Right renal pelvis (tissue), 4 donors: ENCODE data around the gene BACE2. TPM values are rescaled to one million over a fixed set of nuclear protein-coding genes. Genes with fewer than 3 reads are reported as not detected.
"Not testable (repeated sequence)": the region's sequence is repeated elsewhere in the genome, so short reads cannot be mapped to it uniquely, and the experiment has no call there.

Experiments
- DNase-seq, 4 donors: peaks; one replicate each; pipeline ENCODE4 v3.0.0-alpha.2; 2013; ENCODE audit warnings: low read depth in 4 of 4, low spot score in 3 of 4, missing footprints in 1 of 4
- polyA plus RNA-seq, 4 donors: library from polyadenylated mRNA; unstranded; fragments of 120-200 nt; gene quantifications; one replicate each; pipeline ENCODE4 v1.2.1, GENCODE V29; 2013; ENCODE audit not compliant: insufficient read length in 4 of 4

The BACE2 gene
- polyA plus RNA-seq, 4 donors, result 29.2 to 34.9 (median 31.2) TPM

DNA sequence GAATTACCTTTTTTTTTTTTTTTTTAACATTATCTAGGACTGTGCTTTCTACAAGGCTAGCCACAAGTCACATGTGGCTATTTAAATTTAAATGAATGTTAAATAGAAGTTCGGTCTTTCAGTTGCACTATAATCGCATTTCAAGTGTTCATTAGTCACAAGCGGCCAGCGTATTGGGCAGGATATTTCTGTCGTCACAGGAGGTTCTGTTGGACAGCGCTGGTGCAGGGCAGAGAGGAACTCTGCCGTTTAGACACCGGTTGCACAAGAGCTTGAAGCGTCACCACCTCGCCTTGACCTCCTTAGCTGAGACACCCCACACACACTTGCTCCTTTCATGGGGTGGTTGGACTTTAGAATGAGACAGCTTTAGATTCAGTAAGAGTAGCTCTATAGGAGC is 64.1 kb downstream of the BACE2 start:
- DNase-seq, result no peak

DNA sequence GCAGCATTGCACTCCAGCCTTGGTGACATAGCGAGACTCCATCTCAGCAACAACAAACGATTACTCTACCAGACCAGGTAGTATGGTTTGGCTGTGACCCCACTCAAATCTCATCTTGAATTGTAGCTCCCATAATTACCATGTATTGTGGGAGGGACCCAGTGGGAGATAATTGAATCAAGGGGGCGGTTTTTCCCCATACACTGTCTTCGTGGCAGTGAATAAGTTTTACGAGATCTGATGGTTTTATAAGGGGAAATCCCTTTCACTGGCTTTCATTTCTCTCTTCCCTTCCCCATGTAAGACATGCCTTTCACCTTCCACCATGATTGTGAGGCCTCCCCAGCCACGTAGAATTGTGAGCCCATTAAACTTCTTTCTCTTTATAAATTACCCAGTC is 66.0 kb downstream of the BACE2 start:
- no peak for DNase-seq

DNA sequence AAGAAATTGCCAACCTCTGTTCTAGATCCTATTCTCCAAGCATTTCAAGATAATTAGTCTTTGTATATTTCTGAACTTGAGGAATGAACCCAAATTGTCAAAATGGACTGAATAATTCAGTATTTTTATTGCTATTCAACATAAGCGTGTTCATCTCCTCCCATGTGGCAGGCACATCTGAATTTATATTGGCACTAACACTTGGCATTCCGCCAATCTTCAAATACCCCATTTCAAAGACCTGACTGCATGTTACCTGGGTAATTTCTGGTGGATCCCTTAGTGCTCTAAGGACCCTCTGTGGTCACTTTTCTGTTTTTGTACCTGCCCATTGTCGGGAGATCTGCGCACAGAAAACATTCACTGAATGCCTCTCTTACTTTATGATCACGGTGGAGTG is 66.6 kb downstream of the BACE2 start:
- no peak for DNase-seq

DNA sequence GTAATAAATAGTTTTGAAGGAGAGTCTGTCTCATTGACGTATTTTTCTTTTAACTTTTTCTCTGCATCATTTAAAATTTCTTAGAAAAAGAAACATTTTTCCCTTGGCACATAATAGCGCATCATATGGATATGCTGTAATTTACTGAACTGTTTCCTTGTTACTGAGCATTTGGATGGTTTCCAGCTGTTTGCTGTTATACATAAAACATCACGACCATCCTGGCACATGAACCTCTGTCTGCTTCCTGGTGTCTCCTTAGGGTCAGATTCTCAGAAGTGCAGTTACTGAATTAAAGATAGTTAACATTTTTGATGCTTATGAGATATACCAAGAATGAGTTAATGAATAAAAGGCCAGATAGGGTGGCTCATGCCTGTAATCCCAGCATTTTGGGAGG is 67.2 kb downstream of the BACE2 start:
- no peak for DNase-seq

DNA sequence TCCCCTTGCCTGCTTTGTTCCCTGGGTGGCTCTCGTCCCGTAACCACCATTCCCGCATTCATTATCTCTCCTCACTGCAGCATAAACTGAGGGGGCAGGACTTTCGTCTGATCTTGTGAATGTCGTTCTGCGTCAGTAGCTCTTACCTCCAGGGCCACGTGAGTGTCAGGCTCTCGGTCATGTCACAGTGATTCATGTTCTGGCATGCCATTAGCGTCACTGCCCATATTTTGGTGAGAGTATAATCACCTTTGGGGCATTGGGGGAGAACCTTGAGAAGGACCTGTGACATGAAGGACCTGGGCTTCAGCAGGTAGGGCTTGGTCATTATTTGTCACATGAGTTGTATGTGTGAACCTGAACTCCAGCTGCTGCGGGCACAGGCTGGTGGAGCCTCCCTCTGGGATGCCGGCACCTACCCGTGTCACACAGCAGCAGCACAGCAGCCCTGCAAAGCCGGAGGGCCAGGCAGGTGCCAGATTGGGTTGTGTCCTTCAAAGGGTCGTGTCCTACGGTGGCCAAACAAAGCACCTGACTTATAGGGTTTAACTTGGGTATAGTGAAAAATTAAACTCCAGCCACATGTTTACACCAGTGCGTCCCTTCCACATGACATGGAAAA is 68.5 kb downstream of the BACE2 start:
- DNase-seq, result no peak

DNA sequence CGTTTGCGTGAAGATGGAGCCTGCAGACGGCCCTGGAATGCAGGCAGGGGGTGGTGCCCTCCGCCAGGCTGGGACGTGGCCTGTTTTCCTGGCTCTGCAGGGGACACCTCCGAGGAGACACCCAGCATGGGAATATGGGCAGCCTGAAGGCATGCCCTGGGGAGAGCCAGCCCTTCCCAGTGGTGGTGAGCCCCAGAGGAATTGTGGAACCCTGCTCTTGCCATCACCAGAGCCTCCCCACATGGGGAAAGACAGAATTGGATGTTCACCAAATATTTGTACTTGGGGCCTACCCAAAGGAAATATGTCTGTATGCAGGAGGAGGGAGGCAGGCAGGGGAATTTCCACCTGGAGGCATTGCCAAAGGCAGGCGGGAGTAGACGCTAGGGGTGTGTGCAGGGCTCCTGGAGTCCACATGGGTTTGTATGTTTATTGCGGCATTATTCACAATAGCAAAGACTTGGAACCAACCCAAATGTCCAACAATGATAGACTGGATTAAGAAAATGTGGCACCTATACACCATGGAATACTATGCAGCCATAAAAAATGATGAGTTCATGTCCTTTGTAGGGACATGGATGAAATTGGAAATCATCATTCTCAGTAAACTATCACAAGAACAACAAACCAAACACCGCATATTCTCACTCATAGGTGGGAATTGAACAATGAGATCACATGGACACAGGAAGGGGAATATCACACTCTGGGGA is 70.3 kb downstream of the BACE2 start:
- not testable (repeated sequence) for DNase-seq

DNA sequence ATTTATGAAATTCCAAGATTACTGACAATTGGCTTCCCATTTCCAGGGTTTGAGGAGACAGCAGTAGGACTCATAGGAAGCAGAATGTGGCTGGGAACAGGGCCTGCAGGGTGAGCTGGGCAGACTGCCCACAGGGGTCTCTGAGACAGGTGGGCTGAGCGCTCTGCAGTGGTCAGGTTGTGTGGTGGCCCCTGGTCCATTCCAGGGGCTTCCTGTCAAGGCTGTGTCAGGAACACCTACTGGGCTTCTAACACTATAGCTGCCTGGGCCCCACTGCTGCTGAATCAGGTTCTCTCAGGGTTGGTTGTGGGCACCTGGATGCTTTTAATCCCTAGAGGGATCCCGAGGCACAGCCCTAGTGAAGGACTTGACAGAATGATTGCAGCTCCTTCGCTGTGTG is 72.1 kb downstream of the BACE2 start:
- no peak for DNase-seq

DNA sequence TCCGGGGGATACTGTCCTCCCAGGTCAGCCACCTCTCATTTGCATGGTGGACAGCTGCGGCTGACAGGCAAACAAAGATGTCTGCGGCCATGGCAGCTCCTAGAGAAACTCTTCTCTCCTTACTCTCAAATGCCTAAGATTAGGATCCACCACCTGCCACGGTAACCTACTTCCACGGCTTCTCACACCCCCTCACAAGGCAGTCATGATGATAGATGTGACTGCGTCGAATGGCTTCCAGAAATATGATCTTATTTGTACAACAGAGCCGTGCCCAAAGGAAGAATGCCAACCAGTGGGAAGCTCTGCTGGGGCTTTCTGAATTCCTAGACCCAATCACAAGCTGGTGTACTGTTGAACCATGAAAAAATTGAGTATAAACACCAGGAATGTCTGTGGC is 73.4 kb downstream of the BACE2 start:
- peak in 1 of 4 donors; percentile 8 for DNase-seq

DNA sequence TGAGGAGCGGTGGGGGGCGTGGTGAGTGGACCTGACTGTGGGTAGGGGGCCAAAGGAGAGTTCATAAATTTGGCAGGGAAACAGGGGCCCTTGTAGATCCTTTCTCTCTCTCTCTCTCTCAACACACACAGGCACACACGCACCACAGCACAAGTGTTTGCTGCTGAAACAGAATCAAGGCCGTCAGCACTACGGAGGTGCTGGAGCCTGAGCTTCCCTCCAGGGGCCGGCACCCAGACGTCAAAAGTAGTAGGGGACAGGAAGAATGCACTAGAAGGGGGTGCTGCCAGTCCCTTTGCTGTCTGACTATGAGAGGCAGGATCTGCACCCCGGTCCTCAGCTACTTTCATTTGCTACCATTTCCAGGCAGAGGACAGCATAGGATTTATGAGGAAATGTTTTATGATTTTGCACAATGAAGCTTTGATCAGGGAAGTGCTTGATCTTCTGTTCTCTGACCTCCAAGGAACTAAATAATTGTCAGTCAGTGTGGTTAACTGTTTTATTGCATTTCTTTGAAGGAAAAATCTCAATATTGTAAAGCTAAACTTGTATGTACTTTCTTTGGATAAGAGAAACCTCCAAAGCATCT is 74.4 kb downstream of the BACE2 start:
- DNase-seq, result peak in 1 of 4 donors; percentile 5

DNA sequence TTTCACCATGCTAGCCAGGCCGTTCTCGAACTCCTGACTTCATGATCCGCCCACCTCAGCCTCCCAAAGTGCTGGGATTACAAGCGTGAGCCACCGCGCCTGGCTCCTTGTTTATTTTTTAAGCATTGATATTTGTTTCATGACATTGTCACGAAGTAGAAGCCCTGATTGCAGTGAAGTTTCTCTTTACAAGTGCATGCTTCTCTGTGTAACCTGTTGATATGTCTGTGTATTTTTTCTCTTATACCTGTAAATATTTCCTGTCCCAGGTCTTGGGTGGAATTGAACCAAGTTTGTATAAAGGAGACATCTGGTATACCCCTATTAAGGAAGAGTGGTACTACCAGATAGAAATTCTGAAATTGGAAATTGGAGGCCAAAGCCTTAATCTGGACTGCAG is 75.1 kb downstream of the BACE2 start:
- no peak for DNase-seq

DNA sequence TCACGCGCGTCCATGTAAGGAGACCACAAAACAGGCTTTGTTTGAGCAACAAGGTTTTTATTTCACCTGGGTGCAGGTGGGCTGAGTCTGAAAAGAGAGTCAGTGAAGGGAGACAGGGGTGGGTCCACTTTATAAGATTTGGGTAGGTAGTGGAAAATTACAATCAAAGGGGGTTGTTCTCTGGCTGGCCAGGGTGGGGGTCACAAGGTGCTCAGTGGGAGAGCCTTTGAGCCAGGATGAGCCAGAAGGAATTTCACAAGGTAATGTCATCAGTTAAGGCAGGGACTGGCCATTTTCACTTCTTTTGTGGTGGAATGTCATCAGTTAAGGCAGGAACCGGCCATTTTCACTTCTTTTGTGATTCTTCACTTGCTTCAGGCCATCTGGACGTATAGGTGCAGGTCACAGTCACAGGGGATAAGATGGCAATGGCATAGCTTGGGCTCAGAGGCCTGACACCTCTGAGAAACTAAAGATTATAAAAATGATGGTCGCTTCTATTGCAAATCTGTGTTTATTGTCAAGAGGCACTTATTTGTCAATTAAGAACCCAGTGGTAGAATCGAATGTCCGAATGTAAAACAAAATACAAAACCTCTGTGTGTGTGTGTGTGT is 76.4 kb downstream of the BACE2 start:
- DNase-seq, result not testable (repeated sequence)

DNA sequence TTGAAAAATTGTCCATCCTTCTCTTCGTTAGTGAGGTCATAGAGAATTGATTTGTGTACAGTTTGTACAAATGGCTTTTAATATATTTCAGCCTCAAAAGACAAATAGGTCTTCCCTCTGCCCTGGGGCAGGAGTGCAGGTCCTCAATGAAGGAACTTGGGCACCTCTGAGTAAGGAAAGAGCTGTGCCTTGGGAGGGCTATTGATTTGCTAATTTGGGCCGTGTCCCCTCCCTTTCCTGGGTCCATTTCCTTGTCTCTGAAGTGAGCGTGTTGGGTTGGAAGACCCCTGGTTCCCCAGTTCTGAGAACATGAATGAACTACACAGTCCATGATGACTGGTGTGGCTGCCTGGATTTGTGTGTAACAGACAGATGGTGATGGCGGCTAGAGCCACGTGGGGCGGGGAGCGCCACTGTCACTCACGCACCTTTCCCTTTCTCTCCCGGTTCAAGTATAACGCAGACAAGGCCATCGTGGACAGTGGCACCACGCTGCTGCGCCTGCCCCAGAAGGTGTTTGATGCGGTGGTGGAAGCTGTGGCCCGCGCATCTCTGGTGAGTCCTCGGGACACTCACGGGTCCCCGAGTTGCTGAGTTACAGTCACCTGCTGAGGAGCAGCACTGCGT is 77.7 kb downstream of the BACE2 start:
- DNase-seq, result no peak

DNA sequence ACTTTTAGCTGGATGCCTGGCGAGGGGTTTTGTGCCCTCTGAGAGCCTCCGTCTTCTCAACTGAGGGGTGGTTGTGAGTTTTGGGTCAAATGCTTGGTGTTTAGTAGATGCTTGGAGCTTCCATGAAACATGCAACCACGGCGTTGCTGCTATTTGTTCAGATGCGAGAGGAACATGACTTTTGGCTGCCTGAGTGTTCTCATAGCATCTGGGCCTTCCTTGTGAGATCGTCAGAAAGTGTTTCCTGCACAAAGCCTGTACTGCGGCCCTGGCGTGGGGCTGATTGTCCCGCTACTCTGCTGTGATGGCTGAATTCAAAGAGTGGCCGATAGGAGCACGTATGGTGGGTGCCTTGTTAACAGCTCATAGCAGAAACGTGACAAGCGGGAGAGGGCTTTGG is 78.8 kb downstream of the BACE2 start:
- no peak for DNase-seq

DNA sequence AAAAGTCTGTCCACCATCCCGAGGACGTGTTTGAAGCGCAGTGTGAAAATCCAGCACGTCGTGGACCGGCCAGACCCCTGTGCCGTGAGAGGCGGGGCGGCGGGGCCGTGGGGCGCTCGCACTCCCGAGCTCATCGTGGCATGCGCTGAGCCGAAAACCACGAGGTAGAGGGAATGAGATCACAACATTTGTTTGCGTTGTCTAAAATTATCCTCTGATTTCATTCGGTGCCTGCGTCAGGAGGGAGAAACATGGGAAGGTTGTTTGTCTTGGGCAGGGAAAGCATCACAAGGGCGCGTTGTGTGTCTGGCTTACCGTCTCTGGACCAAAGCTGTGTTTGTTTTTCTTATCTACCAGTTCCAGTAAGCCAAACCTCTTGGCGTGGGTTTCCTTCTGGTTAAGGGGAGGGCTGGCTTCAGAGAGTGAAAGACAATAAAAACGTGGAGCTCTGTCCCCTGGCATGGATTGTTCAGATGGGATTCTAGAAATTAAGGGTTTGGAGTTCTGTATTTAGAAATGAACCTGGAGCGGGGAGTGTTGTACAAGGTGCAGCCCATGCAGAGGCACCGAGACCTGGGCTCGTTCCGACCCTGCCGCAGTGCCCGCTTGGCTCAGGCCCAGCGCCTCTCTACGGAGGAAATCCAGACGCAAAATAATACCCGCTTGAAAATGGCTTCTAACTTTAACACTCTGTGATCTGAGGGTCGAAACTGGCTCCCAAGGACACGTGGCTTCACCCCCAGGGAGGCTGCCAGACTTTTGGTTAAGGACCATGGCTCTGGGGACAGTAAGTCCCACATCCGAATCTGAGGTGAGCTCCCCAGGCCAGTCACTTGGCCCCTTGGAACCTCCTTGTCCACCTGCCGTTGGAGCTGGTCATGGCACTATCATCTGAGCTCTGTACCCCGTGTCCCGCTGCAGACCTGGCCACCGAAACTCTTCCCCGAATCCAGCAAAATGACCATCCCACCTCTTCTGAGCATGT is 79.9 kb downstream of the BACE2 start:
- no peak for DNase-seq

DNA sequence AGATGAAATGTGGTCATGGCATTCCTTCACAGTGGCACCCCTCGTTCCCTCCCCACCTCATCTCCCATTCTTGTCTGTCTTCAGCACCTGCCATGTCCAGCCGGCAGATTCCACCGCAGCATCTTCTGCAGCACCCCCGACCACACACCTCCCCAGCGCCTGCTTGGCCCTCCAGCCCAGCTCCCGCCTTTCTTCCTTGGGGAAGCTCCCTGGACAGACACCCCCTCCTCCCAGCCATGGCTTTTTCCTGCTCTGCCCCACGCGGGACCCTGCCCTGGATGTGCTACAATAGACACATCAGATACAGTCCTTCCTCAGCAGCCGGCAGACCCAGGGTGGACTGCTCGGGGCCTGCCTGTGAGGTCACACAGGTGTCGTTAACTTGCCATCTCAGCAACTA is 81.5 kb downstream of the BACE2 start:
- no peak for DNase-seq

DNA sequence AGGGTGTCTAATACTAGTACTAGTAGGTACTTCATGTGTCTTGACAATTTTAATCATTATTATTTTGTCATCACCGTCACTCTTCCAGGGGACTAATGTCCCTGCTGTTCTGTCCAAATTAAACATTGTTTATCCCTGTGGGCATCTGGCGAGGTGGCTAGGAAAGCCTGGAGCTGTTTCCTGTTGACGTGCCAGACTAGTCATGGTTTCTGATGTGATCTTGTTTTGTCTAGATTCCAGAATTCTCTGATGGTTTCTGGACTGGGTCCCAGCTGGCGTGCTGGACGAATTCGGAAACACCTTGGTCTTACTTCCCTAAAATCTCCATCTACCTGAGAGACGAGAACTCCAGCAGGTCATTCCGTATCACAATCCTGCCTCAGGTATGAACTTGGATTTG is 82.6 kb downstream of the BACE2 start:
- no peak for DNase-seq

DNA sequence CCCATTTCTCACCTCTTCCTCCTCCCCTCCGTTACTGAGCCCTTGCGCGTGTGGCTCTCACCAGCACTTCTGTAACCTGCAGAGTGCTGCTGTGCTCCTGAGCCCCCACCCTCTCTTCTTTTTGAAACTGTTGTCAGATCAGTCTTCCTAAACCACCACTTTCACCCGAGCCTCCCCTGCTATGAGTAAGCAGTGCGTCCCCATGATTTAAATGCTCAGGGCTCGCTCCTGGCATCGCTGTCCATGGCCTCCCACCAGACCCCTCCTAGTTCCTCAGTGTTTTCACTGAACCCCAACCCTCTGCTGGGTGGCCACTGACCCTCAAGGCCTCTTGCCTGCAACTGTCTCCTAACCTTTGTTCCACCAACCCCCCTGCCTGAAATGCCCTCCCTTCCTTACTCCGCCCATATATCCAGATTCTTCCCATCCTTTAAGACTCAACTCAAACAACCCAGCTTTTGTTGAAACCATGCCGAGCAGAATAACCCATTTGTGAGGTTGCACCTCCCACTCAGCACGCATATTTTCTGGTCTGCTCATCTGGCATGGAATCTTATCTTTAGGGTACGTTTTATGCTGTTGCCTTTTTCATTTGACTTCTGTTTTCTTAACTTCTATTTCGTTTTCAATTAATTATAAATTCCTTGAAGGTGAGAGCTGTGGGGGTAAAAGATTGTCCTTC is 84.1 kb downstream of the BACE2 start:
- DNase-seq, result no peak

DNA sequence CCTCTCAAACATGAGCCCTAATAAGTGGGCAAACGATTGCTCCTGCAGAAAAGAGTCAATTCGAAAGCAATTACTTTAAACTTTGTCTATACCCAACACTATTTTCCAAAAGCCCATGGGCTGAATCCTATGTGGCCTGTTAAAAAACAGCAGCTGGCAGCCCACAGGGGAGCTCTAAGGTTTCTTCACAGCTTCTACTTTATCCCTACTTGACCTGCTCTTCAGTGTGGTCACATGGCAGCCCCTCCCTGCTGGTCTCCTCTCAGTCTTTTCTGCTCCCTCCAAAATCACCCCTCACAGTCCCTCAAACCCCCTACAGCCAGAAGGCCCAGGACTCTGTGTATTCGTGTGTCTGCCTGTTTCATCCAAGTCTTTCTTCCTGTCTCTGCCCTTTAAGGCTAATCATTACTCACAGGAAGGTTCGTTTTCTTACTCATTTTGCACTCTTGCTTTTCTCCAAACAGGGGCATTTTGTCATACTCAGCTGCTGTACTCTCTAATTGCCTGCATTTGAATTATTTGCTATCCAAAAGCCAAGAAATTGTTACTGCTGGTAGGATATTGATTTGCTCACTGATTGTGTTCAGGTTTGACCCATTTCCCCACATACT is 86.2 kb downstream of the BACE2 start:
- no peak for DNase-seq

DNA sequence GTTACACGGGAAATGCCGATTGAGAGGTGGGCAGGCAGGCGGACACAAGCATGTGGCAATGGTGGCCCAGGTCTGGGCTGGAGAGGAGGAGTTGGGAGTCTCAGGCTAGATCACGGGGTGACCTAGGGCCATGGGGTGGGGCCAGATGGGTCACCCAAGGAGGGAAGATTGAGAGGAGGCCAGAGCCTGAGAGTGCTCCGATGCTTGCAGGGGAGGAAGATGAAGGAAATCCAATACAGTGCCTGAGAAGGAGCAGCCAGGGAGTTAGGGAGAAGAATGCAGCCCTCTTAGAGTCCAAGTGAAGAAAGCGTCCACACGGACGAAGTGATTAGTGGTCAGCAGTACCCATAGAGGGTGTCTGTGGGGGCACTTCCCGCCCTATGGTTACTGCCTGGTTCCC is 87.2 kb downstream of the BACE2 start:
- DNase-seq, result no peak
